Activated CD4-positive, alpha-beta T cell treated with anti-CD3 and anti-CD28 coated beads for 4 hours (primary cell): Measurements from ENCODE around the gene TMEM222.
"Not testable (repeated sequence)": the region's sequence is repeated elsewhere in the genome, so short reads cannot be mapped to it uniquely, and the experiment has no call there.

Experiments
- DNase-seq, 2 donors: peaks; one replicate each; pipeline ENCODE4 v3.0.0-alpha.2; 2020

TMEM222 gene

DNA sequence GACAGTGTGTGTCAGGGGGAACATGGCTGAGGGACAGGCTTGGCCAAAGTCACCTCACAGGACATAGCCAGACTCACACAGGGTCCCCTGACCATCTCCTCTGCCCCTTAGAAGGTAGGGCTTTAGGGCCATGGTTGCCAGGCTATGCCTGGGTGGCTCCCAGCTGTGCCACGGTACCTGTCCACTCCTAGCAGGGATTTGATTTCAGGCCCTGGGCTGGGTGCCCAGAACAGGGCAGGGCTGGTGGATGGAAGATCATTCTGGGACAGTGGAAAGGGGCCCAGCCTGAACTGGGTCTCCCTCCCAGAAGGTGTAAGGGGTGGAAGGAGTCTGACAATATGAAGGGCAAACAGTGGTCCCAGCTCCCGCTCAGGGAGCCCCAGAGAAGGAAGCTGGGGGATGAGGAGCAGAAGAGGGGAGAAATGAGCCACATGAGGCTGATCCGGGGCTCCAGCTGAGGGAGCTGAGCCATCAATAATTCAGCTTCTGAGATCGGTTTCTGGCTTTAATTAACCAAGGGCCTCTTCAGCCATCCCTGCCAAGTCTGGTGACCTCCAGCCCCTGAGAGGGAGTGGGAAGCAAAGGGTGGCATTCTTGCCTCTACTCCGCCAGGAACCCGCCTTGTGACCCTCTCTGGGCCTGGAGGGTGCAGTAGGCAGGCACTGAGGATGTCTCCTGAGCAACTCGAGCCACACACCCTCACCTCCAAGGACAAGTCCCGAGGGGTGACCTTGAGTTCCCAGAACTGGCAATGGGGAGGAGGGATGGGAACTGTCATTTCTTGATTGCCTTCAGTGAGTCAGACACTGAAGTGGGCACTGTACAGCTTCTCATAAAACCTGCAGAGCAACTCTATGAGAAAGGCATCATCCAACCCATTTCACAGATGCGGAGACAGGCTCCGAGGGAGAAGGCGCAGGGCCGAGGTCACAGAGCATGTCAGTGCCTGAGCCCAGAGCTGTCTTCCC is 59.1 kb downstream of the TMEM222 start:
- no peak for DNase-seq

DNA sequence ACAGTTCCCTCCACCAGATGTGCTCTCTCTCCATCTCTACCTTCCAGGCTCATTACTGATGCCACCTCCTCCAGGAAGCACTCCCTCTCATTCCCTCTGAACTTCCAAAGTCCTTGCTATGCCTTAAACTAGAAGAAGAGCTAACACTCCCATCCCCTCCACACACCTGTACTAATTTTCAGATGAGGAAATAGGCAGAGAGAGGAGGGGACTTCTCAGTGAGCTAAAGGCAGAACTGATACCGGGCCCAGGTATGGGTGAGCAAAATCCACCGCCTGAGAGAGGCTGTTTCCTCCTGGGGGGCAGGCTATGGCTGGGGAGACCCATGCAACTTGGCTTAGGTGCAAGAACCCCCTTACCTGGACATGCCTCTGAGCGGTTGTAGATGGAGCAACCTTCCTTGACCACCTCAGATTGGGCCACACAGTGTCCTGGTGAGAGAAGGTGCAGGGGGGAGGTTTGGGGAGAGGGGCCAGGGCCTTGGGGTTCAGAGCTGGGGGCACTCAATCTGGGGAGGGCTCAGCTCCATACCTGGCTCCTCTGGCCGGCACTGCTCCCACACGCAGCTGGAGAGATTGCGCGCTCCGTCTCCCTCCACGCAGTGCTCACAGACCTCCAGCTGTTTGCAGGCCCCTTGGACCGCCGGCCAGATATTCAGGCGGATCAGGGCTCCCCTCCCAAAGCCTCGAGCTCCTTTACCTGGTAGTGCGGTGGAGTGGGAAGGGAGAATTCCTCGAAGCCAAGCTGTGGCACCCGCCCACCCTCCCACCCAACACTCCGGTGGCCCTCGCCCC is 60.2 kb downstream of the TMEM222 start:
- DNase-seq = no peak

DNA sequence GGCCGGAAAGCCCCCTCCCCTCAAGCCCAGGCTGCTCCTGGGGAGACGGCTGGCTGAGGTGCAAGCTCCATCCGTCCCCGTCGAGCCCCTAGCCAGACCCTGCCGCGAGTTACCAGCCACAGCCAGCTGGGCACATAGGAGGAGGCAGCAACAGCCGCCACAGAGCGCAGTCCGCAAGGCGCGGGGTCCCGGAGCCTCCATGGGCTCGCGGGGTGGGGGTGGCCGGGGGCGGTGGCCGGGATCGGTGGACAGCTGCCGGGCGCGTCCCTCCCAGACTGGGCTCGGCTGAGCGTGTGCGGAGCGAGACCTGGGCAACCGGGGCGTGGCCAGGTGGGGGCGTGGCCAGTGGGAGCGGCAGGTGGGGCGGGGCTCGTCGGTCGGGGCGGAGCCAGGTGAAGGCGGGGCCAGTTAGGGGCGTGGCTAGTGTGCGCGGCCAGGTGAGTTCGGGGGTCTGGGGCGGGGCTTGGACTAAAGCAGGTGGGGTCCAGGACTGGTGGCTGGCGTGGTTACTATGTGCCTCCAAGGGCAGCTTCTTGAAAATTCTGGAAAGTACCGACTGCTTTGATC is 61.2 kb downstream of the TMEM222 start, which contains the start of gene CD164L2:
Gene CD164L2, minus strand, starts transcription at position 295 of the 567 bp plus-strand sequence. Its CDS starts 94 bp downstream, at position 201.
- peak; percentile 40 to 54 for DNase-seq

DNA sequence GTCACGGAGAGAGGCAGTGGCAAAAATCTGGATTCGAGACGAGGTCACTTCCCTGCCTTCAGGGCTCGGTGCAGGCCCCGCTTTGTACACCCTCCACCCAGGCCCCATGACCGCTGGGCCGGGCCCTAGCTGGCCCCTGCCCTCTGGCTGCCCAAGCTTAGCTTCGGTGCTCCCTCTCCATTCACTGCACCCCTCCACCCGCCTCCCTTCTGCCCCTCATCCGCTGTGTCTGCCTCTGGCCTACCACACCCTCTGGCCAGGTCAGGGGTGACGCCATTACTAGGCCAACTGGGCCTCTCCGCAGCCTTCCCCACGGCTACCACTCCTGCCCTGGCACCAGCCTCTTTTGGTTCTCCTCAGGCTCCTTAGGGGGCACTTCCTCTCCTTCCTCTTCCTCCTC is 61.7 kb downstream of the TMEM222 start:
- DNase-seq = no peak

DNA sequence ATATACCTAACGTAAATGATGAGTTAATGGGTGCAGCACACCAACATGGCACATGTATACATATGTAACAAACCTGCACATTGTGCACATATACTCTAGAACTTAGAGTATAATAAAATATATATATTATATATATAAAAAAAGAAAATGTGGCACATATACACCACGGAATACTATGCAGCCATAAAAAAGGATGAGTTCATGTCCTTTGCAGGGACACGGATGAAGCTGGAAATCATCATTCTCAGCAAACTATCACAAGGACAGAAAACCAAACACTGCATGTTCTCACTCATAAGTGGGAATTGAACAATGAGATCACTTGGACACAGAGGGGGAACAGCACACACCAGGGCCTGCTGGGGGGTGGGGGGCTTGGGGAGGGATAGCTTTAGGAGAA is 62.8 kb downstream of the TMEM222 start:
- not testable (repeated sequence) for DNase-seq
